GM19099 (cell line): ENCODE results near the gene HLA-DMB.

ENCODE experiments used
- POLR2A ChIP-seq: IDR thresholded peaks from 3 replicates; pipeline ENCODE4 v1.6.1; 2011; ENCODE audit warnings: low read depth; ENCODE audit not compliant: insufficient read length; ENCODE audit errors: extremely low read depth

HLA-DMB gene

GRCh38 chr6:32974541-32975308, 33.9 kb upstream of the HLA-DMB start:
- TF ChIP-seq POLR2A: peak; percentile 22

- no peak for TF ChIP-seq POLR2A
These were observed 33.1 kb upstream of the HLA-DMB start for GRCh38 chr6:32974016-32974333.

- no peak for TF ChIP-seq POLR2A
These were observed 32.6 kb upstream of the HLA-DMB start for GRCh38 chr6:32973144-32974015.

GRCh38 chr6:32972353-32973143, 31.7 kb upstream of the HLA-DMB start:
- peak; percentile 38 for TF ChIP-seq POLR2A

GRCh38 chr6:32971581-32972352, 30.9 kb upstream of the HLA-DMB start:
- peak; percentile 100 for TF ChIP-seq POLR2A

- no peak for TF ChIP-seq POLR2A
These were observed 30.4 kb upstream of the HLA-DMB start for GRCh38 chr6:32971242-32971580.

- TF ChIP-seq POLR2A: peak; percentile 61
These were observed 29.8 kb upstream of the HLA-DMB start for GRCh38 chr6:32970413-32971241.

- no peak for TF ChIP-seq POLR2A
These were observed 29.0 kb upstream of the HLA-DMB start for GRCh38 chr6:32969685-32970412.

- no peak for TF ChIP-seq POLR2A
These were observed 28.2 kb upstream of the HLA-DMB start for GRCh38 chr6:32968867-32969684.

GRCh38 chr6:32968093-32968866, 27.5 kb upstream of the HLA-DMB start, which contains the start of gene BRD2:
Gene BRD2, plus strand, starts transcription at chr6:32968594. Its CDS starts 4,305 bp downstream, at chr6:32972899.
- TF ChIP-seq POLR2A: peak; percentile 79
